ENCODE data around the gene MSMP.

MSMP gene, protein sequence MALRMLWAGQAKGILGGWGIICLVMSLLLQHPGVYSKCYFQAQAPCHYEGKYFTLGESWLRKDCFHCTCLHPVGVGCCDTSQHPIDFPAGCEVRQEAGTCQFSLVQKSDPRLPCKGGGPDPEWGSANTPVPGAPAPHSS

DNA sequence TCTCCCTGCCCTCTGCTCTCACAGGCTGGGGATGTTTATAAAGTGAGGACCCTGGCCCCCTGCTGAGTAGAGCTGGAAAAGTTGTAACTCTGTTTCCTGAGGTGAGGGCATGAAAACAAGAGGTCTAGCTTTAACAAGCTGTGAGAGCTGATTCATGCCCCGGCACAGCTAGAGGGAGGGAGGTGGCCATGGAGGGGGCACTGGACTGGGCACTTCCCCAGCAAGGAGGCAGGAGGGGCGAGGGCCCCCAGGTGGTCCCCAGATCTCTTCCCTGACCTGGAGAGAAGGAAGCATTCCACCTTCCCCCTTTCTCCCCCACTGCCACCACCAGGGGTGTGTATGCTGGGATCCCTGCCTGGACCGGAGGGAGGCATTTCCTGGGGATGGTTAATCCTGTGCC is at the start of gene MSMP:
TSS of gene MSMP (minus strand) at position 13 of the 400 bp plus-strand sequence. CDS start 147 bp downstream, outside the sequence.
- no peak for DNase-seq

DNA sequence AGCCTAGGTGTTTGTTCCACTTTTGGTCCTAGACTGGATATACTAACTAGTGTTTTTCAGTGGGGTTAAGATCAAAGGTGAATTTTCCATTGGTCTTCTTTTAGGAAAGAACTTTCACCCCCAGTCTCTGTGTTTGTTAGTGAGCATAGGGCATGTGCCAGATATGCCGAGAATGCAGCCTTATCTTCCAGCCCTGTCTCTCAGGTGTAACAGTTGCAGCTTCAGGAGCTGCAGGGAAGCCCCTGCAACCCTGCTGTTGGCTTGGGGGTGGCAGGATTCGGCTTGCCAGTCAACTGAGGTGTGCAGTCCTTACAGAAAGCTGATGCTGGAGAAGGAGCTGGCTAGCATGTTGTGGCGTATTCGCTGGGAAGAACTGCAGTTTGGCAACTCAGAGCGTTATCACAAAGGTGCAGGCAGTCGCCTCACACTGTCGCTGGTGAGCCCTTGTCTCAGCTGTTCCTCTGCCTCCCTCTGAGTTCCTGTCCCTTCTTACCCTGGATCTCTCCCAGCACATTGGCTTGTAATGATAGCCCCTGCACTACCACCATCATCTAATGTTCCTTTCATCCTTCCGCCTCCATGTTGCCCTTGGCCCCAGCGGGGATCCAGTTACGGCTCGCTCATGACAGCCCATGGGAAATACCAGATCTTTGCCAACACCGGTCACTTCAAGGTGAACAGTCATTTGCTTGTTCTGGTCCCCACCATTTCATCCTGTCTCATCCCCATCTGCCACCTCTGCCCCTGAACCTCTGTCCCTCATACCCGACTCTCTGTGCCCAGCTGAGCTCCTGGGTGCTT is 47.5 kb upstream of the MSMP start:
- no peak for DNase-seq

DNA sequence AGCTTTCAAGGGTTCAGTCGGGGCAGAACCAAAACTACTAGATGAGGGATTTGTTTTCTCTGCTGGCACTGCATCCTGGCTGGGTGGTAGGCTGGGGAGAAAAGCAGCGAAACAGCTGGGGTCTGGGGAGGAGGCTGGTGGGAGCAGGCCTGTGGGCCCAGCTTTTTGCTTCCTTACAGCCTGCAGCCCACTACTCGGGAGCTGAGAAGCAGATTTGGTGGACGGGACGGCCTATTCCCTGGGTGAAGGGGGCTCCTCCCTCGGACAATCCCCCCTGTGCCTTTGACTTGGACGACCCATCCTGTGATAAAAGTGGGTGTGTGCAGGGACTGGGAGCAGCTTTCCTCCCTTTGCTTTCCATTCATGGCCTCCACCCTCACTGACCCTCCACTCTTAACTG is 46.5 kb upstream of the MSMP start:
- no peak for DNase-seq

DNA sequence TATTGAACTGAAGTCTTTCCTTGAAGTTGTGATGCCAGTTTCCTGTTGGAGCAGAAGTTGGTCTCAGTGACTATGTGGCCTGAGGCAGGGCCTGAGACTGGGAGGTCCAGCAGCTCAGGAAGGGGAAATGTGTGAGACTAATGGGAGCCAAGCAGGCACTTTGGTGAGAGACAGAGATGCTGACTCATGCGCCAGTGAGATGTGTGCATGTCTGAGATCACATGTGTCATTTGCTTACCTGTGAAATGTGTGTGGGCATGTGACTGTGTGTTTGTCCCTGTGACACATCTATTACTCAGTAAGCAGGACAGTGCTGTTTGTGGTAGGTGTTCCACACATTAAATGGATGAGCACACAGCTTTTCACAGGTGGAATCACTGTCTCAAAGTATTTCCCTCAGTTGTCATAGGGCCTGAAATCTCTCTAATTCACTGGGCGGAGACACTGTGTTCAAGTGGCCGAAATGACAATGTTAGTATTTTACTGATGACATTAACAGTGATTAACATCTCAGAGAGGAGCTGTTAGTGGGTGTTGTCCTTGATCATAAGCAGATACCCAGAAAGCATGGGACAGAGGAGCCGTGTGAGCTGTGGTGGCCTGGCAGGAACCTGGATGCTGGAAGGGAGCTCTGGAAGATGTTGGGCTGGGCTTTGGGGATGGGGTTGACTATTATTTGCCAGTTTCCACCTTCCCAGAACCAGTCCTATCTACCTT is 44.7 kb upstream of the MSMP start:
- DNase-seq = no peak

DNA sequence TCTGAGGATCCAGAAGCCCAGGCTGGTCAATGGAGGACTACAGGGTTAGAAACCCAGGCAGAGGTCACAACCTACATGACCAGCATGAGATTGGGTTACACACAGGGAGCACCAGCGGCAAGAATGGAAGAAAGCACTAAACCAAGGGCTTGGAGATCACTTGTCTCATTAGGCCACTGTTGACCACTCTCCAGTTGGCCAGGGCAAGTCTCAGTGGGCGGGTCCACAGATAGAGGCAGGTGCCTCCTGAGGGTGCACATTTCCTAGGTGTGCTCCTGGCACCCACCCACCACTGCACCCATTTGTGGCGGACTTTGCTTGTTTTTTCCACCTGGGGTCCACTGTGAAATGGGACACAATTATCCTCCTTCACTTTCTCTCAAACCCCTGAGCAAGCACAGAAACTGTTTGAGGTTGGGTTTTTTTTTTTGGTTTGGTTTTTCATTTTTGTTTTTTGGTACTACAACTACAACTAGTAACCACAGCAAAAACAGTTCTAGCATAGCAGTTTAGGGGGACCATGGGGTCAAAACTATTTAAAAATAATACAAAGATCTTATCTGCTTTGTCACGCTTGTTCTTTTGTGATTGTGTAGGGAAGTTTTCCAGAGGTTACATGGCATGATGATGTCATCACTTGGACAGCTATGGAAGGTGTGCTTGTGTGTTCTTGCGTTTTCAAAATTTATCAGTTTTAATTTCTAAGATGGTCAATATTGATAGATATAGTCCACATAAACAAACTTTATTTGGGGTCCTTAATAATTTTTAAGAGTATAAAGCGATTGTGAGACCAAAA is 43.4 kb upstream of the MSMP start:
- no peak for DNase-seq

DNA sequence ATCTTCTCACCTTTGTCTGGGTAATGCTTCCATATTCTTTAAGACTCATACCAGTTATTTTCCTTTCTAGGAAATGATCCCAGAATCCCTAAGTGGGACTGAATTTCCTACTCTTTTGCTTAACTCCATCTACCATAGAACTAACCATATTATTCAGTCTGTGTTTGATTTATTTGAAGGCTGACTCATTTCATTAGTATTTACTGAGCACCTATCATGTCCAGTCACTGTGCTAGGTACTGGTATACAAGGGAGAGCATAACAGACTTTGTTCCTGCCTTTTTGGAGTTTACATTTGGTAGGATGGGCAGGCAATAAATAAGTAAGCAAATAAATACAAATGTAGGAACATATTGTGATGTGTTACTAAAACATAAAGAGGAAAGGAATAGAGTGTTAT is 41.6 kb upstream of the MSMP start:
- DNase-seq = no peak

DNA sequence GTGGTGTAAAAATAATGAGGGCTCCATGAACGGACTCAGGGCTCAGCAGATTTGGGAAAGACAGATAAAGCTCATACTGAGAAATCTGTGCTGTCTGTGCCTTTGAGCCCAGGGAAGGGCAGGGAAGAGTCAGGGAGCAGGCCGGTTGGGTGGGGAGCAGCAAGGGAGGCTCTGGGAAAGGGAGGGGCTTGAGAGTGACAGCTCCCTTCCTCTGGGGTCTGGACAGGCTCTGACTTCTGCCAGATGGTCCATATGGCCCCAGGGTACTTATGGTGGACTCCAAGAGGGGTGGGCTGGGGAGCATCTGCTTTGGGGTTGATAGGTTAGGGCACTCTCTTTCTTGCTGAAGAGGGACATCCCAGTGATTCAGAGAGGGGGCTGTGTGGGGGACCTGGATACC is 39.4 kb upstream of the MSMP start:
- no peak for DNase-seq

DNA sequence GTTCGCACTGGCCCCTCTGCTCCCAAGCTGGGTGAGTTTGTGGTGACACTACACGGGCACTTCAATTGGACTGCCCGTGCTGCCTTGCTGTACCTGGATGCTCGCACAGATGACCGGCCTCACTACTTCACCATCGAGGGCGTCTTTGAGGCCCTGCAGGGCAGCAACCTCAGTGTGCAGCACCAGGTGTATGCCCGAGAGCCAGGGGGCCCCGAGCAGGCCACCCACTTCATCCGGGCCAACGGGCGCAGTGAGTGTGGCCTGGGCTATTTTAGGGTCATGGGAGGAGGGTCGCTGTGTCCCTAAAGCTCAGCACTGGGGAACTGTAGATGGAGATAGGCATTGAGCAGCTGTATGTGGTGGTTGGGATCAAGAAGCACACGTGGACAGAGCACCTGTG is 38.8 kb upstream of the MSMP start:
- no peak for DNase-seq

DNA sequence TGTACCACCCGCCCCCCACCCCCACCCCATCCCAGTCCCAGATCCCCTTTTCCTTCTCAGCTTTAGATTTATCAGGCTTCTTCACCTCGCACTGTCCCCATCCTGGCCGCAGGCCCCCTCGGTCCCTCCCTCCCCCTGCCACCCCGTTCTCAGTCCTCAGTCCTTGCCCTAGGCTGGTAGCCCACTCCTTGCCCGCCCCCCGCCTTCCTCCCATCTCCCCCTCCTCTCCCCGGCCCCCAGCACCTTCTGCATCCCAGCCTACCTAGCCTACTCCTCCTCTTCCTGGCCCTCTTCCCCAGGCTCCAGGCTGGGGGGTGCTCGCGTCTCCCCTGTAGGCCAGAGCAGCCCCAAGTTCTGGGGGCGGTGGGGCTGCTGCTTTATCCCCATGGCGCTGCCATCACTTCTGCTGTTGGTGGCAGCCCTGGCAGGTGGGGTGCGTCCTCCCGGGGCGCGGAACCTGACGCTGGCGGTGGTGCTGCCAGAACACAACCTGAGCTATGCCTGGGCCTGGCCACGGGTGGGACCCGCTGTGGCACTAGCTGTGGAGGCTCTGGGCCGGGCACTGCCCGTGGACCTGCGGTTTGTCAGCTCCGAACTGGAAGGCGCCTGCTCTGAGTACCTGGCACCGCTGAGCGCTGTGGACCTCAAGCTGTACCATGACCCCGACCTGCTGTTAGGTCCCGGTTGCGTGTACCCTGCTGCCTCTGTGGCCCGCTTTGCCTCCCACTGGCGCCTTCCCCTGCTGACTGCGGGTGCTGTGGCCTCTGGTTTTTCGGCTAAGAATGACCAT is 38.1 kb upstream of the MSMP start:
- DNase-seq = no peak

DNA sequence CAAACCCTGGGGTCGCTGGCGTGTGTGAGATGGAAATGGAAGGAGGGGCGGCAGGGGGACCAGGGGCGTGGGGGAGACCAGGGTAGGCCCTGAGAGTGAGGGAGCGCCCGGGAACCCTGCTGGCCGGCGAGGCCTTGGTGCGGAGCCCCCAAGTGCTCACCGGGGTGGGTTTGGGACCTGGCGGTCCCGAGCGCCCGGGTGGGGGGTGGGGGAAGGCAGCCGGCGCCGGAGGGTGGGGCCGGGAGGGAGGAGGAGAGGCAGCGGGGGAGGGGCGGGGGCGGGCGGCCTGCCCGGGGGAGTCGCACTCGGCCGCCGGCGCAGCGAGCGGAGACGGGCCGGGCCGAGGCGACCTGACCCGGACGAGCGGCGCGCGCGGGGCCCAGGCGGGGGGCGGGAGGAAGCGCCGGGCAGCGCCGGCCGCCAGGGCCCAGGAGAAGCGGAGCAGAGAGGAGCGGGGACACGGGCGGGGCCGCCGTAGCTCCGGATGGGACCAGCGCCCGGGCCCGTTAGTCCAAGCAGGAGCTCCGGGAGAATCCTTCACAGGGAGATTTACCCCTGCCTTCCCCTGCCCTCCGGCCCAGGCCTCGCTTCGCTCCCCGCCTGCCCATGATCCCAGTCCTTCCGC is 37.3 kb upstream of the MSMP start, which contains the start of gene NPR2:
TSS of gene NPR2 (plus strand) at position 295 of the 625 bp plus-strand sequence. CDS start 818 bp downstream, outside the sequence.
- DNase-seq = no peak

DNA sequence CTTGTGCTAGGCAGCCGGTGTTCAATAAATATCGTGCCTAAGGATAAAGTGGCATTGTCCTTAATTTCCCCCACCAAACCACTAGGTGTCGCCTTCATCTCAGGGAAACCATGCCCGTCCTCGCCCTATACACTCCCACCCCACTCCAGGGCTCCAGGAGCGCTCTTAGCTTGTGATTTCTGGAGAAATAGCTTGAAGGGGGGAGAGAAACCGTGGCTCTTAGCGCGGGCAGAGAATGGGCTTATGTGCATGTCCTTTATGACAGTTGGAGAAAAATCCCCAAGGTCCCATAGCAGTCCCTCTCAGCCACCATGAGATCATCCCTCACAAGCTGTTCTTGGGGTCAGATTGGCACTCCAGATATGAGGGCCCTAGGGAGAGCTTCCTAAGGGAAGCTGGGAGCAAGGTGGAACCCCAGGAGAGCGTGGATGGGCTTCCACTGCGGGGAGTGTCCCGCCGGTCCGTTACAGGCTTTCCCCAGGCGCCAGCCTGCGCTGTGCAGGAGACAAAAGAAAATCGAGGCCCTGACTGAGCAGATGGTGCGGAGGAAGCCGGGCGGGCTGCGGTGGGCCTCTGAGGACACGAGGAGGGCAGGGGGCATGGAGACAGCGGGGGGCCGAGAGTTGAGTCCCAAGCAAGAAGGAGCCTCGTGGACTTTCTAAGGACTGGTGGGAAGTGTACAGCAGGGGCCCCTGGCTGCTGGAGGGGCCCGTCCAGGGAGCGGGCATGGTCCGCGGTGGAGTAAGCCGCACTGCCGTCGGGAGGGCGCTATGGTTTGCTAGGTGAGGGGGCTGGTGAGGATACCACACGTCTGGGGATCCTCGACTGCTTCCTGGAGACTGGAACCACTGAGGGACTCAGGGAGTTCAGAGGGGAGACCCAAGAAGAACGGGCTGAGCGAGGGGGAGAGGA is 36.6 kb upstream of the MSMP start:
- peak; percentile 29 to 64 for DNase-seq

DNA sequence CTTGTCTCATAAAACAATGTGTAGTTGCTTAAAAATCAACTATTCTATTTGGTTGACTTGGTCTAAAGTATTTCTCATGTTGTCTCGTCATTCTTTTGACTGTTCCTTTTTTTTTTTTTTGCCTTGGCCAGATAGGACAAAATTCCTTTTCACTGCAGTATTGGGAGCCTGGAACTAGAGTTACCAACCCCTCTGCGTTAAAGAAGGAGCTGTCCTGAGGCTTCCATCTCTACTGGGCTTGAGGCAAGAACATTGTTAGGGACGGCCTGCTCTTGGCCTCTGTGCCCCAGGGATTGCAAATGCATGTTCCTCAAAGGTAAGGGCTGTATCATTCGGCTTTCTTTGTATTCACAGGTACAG is 35.9 kb upstream of the MSMP start:
- no peak for DNase-seq

DNA sequence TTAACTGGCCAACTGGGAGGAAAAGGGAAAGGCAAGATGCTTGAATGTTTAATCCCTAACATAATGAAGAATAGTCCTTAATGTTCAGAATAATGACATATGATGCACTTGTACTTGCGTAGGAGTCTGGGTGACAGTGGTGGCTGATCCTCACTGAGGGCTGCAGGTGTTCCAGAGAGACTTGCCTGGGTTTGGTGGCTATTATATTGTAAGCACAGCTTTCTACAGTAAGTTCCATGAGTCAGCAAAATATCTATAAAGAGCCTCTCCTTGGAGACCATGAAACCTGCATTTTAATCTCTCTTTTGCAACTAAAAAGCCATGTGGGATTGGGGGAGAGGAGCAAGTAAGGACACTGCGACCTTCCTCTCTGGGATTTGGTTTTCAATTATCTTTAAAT is 35.5 kb upstream of the MSMP start:
- DNase-seq = no peak

DNA sequence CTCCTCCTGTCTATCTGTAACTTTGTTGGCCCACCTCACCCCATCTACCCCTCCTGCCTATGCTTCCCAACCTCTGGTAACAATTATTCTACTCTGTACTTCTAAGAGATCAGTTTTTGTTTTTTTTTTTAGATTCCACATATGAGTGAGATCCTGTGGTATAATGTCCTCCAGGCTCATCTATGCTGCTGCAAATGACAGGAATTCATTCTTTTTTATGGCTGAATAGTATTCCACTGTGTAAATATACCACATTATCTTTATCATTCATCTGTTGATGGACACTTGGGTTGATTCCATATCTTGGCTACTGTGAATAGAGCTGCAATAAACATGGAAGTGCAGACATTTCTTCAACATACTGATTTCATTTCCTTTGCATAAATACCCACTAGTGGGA is 29.3 kb upstream of the MSMP start:
- no peak for DNase-seq

DNA sequence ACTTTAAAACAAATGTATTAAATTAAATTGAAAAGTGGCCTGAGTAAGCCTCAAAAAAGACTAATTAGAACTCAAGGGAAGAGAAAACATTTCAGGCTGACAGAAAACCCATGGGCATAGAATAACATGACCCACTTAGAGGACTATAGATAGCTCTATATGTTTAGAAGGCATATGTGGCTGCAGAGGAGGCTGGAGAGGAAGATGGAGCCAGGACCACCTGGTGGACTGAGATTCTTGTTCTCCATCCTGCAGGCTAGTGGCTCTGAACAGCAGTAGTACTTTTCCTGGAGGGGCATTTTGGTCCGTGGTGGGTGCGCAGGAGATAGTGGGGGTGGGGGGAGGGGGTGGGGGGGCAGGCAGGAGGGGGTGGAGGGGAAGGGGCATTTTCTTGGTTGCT is 27.0 kb upstream of the MSMP start:
- DNase-seq = no peak

DNA sequence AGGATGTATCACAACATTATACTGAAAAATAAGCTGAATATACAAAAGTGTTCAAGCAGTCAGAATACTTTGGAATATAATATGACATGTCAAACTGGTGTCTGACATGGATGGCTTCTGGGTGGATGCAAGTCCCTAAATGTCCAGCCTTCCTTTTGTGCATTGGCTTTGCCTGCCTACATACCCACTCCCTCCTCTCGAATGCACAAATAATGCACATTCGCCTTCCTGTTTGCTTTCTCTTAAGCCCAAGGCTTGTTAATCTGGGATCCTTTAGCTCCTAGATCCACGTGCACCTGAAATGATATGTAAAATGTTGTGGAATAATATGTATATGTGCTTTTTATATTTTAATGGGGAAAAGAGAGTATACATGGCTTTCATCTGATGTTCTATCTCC is 24.4 kb upstream of the MSMP start:
- DNase-seq = no peak

DNA sequence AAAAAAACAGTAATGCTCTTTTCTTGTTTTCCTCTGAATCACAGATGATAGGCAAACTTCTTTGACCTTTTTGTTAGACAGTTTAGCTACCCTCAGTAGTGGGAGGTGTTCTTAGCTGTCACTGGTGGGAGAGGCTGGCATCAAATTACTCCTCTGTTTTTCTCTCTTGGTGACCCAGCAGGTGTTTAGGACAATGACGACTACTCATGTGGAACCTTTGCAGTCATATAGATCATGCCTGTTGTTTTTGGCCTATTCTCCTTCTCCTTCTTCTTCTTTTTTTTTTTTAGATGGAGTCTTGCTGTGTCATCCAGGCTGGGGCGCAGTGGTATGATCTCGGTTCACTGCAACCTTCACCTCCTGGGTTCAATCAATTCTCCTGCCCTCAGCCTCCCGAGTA is 21.9 kb upstream of the MSMP start:
- DNase-seq = no peak

DNA sequence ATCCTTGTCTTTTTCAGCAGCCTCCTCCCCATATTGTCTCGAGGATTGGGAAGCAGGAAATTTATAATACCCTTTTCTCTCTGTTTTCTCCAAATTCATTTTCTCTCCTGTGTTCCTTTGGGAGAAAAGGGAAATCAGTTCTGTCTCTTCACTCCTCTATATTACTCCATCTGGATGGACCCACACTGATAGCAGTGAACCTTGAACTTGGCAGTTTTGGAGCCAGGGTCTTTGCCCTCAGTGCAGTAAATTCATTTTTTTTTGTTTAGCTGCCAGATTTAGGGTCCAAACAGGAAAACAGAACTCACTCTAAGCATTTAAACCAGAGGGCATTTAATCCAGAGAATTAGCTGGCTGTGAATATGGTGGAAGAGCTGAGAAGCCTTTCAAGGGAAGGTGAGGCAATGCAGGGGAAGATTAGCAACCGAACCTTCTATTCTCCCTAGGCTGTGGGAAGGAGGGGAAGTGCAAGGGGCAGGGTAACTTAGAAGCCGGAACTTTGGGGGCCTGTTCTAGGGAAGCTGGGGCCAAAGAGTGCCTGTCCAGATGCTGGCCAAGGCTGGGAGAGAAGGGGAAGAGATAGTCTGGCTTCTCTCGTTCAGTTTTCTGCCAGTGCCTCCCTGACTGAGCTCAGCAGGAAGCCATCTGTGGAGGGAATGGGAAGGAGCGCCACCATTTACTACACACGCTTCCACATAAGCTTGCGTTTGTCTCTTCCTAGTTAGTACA is 21.0 kb upstream of the MSMP start:
- no peak for DNase-seq

DNA sequence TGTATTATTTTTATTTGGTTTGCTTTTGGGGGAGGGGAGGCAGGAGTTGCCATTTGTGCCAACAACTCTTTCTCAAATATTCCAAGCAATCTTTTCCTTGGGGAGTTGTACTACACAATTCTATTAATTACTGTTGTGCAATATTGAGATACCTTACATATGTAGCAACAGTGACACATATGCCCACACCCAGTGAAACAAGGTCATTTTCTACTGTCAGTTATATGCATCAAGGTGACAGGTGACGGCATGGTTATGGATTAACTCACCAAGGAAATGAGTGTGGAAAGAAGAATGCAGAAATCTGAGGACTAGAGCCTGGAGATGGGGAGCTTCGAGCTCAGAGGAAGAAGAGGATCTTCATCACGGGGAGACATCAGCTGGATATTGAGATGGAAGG is 17.9 kb upstream of the MSMP start:
- DNase-seq = no peak

DNA sequence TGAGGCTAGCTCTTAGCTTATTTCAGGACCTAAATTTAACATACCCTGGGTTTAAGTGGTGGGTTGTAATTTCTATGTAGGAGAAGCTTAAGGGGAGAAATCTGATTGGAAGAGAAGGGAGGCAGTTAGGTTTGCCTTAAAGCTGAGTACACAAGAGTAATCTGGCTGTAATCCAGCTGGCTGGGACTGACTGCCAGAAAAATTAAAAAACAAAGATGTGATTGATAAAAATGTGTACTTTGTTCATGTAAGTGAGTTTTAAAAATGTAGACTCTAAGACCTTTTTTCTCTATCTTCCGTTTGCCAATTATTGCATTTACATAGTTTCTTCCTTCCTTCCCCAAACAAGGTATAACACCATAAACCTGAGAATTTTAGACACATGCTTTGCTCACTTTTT is 17.5 kb upstream of the MSMP start:
- DNase-seq = no peak

All from AML-193 (cell line).